AG09319 (cell line): ENCODE results near the gene NDUFAF5.
A peak's percentile ranks its signal among the peaks of the same experiment; 100 is the strongest.

Experiments
- DNase-seq: peaks from one replicate; pipeline ENCODE4 v3.0.0-alpha.2; 2010; ENCODE audit warnings: low read depth; ENCODE audit errors: extremely low read depth
- CTCF ChIP-seq: IDR thresholded peaks from 2 replicates; pipeline ENCODE4 v1.5.1; 2011; ENCODE audit warnings: low read depth, mild to moderate bottlenecking, inconsistent platforms, low read length, moderate library complexity

The NDUFAF5 gene

DNA sequence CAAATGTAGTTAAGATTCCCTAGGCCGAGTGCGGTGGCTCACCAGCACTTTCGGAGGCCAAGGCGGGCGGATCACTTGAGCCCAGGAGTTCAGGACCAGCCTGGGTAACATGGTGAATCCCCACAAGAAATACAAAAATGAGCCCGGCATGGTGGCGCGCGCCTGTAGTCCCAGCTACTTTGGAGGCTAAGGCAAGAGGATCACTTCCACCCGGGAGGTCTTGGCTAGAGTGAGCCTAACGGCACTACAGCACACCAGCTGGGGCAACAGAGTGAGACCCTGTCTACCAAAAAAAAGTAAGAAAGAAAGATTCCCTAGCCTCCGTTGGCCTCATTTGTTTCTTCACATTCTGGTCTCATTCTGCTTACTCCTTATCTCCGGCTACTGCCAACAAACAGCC lies 1.3 kb upstream of the NDUFAF5 start:
- no peak for DNase-seq
- TF ChIP-seq CTCF, result no peak

DNA sequence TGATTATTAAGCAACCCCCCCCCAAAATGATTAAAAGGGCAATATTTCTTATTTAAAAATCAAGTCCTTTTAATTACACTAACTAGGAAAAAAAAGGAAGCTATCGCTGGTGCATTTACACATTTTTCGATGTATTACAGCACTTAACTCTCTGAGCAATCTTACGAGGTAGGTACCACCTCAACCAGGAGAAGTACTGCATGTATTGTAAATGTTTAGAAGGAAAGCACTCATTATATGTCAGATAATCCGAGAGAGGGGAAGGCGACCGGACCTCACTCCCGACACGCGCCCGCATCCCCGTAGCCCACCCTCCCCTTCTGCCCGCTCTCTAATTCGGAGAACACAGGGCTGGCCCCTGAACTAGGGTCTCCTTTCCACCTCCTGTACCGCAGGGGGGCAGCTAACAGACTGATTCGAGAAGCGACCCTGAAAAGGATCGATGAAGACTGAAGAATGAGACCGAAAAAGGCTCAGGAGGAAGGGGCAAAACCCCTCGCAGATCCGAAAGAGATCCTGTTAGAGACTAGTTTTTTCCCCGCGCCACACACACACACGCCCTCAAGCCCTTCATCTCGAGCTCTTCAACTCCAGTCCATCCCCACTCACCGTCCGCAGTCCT lies 446 bp upstream of the NDUFAF5 start:
- TF ChIP-seq CTCF, result peak; percentile 1; the same call in 1 of the 2 replicates
- DNase-seq, result no peak

DNA sequence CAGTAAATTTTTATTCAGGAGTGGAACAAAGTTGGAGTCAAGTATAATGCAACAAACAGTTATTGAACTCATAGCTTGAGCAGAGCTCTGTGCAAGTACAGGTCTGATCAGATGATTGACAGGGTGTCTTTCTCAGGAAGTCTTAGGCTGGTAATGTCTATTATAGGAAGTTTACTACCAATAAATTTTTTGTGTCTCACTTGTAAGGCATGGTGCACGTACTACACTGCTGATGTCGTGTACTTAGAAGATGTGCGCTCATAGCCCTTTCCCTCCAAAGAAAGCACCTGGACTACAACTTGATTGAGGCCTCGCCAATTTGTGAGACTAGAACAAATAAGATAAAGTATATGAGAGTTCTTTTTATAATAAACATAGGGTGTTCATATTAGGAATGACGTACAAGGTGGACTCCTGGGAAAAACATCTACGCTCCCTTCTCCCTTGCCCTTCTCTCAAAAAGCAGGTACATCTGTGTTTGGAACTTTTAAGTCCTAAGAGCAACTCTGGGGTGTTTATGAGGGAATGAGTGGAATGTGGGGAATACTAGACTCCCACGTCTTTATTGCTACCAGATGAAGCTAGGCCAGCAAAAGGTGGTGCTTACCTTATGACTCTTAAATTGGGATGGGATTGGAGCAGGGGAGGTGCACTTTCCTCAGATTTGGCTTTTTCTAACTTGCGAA lies 1.5 kb downstream of the NDUFAF5 start:
- no peak for TF ChIP-seq CTCF
- no peak for DNase-seq

DNA sequence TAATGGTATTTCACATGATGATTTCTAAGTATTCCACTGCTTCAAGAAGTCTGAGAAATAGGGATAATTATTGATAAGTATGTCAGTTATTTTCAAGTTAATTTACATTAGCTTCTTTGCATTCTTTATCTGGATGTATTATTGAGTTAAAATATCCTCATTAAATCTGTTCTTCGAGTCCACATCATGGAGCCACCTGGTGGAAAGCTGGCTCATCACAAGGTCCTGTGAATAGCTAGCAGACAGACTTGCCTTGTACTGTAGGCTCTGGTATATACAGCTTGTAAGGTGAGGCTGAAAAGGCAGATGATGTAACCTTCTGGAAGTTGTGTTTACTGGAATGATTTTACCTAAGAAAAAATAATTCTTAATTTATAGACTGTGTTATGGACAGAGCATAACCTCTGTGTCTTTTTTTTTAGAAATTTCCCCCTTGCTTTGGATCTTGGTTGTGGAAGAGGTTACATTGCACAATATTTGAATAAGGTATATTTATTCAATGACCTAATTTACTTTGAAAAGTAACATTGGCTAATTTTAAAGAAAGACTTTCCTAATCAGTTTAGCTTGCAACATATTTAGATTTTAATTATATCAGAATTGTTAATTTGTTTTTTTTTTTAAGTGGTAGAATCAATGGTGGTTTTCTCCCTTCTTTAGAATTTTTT lies 3.5 kb downstream of the NDUFAF5 start:
- DNase-seq, result no peak
- TF ChIP-seq CTCF, result peak; percentile 62

DNA sequence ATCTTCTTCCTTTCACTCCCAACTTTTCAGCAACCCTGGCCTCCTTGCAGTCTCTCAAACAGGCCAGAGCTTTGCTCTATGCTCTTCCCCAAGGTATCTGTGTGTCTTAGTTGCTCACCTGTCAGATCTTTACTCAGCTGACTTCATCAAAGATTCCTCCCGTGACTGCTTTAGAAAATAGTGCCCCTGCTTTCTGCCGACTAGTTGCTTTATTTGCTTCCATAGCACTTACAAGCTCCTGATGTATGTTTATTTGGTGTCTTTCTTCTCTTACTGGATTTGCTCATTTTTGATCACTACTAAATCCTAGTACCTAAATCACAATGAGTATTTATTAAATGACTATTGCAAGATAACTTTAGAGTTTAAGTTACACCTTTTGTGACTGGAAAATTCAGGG lies 5.9 kb downstream of the NDUFAF5 start:
- DNase-seq, result no peak
- TF ChIP-seq CTCF, result no peak

DNA sequence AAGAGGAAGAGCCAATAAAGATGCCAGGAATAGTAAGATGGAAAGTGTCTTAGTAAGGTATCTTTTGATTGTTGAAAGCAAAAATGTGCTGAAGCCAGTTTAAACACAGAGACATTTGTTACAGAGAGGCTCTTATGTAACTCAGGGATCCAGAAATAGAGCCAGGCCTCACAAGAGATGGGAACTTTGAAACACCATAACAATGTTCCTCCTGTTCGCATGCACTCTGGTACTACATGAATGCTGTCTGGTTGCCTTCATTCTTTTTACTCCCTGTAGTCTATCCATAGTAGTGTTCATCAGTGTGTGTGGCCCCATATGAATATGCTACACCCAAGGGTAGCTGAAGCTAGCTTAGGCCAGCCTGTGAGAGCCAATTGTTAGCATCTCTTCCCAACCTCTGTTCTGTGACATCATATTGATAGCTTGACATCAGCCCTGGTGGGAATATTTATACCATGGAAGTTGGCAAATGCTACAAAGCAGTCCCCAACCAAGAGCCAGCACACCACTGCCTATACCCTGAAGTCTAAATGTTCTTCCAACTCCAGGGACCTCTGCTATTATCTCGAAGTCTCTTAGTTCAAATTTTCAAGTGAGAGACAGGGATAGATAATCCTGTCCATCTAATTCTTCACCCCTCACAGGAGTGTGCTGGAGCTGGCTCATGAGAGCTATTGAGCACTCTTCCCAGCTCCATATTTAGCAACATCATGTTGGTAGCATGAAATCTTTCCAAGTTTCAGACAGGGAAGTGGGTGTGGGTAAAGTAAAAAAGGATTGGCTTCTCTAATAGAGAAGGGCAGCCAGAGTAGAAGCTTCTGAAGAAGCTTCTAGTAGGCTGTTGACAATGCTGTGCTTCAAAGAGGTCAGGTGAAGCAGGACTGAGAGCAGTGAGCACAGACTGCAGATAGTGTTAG lies 7.0 kb downstream of the NDUFAF5 start:
- no peak for TF ChIP-seq CTCF
- DNase-seq, result no peak
